Glomerular endothelial cell (primary cell): Measurements from ENCODE around the gene HS2ST1. TPM values are rescaled to one million over a fixed set of nuclear protein-coding genes. Genes with fewer than 3 reads are reported as not detected.
"Not testable (repeated sequence)": the region's sequence is repeated elsewhere in the genome, so short reads cannot be mapped to it uniquely, and the experiment has no call there.

Source experiments
- DNase-seq: peaks from one replicate; pipeline ENCODE4 v3.0.0-alpha.2; 2011; ENCODE audit warnings: low read depth, low spot score; ENCODE audit errors: extremely low read depth
- total RNA-seq: library from RNA; depleted of rRNA; stranded (reverse); fragments of >200 nt; gene quantifications from 2 replicates; pipeline ENCODE4 v1.2.3, GENCODE V29; 2015

Gene HS2ST1
- total RNA-seq, result 17.6 and 18.2 TPM in 2 replicates

DNA sequence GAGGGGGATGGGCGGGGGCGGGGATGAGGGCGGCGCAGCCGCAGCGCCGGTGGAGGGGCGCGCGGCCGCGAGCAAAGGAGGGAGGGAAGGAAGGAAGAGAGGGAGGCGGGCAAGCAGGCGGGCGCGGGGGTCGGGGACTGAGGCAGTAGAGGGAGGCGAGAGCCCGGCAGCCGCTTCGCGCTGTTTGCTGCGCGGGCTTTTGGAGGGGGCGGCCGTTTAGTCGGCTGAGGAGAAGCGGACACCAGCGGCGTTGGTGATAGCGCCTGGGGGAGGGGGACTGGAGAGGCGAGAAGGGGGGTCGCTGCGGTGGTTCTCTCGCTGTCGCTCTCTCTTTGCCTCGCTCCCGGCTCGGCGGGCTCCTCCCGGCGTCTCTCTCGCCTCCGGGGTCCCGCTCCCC, at the start of gene HS2ST1:
HS2ST1 (plus strand) TSS at position 35 of the 397 bp plus-strand sequence.
- no peak for DNase-seq

GRCh38 chr1:86865973-86866637, 48.3 kb upstream of the HS2ST1 start:
- no peak for DNase-seq

DNA sequence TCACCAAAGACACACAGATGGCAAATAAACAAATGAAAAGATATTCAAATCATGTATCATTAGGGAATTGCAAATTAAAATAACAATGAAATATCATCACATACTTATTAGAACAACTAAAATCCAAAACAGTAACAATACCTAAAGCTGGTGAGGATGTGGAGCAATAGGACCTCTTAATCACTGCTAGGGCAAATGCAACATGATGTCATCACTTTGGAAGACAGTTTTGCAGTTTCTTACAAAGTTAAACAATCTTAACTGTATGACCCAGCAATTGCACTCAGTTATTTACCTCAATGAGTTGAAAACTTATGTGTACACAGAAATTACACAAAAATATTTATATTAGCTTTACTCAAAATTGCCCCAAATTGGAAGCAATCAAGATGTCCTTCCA, 47.8 kb upstream of the HS2ST1 start:
- DNase-seq, result no peak

DNA sequence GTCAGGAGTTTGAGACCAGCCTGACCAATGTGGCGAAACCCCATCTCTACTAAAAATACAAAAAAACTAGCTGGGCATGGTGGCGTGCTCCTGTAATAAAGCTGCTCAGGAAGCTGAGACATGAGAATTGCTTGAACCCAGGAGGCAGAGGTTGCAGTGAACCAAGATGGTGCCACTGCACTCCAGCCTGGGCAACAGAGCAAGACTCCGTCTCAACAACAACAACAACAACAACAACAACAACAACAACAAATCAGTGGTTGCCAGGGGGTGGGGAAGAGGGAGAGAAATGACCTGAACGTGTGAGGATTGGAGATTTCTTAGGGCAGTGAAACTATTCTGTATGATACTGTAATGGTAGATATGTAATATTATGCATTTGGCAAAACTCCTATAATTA, 47.2 kb upstream of the HS2ST1 start:
- not testable (repeated sequence) for DNase-seq

DNA sequence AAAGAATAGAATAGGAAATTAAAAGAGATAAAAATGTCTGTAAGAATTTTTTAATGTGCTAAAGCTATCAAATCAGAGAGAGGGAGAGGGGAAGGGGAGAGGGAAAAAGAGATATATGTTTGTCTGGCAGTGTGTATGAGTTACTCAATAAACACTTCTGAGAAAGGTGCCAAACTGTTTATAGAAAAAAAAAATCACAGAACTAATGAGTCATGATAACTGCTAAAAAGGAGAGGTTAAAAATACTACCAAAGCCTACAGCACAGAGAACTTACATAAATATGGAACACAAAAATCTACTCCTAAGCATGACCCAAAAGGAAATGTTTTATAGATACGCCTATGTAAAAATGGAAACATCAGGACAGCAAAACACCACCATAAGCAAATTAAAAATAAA, 46.0 kb upstream of the HS2ST1 start:
- DNase-seq, result no peak

DNA sequence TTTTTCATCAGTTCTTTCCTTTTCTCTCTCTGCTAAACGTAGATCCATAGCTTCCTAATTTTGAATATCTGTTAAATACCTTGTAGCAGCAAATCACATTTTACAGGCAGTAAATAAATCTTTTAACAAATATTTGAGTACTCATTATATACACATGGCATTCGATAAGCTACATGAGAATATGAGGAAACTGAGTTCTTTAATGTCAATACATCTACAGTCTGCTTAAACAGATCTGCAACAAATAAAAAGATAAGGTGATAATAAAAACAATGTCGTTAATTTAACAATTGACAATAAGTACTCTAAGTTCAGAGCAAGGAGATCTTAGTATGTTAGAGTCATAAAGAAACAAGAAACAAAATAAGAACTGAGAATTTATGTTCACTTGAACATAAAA, 43.4 kb upstream of the HS2ST1 start:
- no peak for DNase-seq

GRCh38 chr1:86872086-86872485, 42.3 kb upstream of the HS2ST1 start:
- DNase-seq, result no peak

DNA sequence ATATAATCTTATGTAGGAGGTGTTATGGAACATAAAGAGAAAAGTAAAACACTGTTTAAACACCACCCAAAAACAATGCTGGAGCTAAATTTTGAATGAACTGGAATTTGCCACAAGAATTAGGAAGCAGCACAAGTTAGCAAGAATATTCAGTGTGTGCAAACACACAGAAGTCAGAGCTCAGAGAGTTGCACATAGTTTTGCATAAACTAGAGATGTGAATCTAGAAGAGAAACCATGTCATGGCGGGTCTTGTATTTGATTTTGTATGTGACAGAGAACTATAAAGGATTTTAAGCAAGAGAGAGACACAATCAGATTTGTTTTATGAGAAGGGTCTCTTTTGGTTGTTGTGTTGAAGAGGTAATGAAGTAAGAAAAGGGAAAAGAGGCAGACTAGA, 38.7 kb upstream of the HS2ST1 start:
- DNase-seq, result no peak

- no peak for DNase-seq
Observed at GRCh38 chr1:86887479-86888162, 26.8 kb upstream of the HS2ST1 start.

- no peak for DNase-seq
Observed at GRCh38 chr1:86888327-86888726, 26.1 kb upstream of the HS2ST1 start.

- not testable (repeated sequence) for DNase-seq
Observed at GRCh38 chr1:86899401-86899800, 15.0 kb upstream of the HS2ST1 start.

DNA sequence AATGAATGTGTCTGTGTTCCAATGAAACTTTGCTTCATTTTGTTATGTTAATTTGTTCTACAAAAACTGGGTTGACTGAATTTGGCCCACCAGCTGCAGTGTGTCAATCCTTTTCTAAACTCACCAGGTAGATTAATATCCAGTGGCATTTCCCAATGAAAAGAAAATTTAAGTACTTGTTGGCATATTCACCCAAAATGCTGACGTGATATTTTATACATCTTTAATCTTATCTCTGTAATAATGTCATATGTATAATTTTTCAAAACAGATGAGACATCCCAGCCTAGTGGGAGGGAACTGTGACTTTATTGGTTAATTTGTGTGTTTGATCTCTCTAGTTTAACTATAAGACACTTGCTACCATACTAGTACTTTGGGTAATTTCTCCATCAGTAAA, 8.6 kb upstream of the HS2ST1 start:
- DNase-seq, result no peak

DNA sequence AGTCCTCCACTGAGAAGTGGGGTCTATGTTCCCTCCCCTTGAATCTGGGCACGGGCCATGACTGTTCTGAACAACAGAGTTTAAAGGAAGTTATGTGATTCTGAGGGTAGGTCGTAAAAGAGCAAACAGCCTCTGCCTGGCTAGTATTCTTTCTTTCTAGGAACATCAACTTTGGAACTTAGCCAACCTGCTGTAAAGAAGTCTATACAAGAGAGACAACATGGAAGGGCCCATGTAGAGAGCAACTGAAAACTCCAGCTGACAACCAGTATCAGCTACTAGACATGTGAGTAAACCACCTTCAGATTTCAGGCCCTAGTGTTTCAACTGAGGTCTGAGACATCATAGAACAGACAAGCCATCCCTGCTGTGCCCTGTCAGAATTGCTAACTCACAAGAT, 8.0 kb upstream of the HS2ST1 start:
- DNase-seq, result no peak

- DNase-seq, result no peak
Observed at GRCh38 chr1:86912281-86912900, 2.0 kb upstream of the HS2ST1 start.

GRCh38 chr1:86913399-86913895, 988 bp upstream of the HS2ST1 start:
- DNase-seq, result no peak

DNA sequence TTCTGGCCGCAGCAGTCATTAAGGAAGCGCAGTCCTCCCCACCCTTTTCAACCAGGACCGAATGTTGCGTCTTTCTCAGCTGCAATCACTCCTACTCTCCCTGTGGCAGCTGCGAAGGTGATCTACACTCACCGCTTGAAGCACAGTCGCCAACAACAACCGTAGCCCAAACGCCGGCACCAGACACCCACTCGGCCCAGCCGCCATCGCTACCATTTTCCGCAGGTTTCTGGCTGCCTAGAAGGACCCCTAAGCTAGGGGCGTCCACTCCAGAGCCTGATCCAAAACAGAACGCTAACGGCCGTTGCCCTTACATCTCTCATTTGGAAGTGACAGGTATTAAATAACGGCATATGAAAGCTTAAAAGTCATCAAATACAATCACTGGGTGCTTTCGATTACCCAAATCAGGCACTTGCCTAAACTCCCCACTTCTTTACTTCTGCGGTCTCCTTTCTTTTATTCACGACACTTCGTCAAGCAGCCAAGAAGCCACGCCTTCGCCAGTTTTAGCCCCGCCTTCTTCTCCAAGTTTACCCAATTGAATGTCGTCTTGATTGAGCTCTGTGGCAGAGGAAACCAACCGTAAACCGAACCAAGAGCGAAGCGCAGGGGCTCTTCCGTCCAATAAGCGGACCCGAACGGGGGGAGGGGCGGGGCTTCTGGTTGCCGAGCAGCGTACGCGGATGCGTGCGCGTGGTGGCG, 387 bp upstream of the HS2ST1 start, which contains the start of gene SELENOF:
SELENOF (minus strand) TSS at position 231 of the 705 bp plus-strand sequence; CDS start at position 216, 15 bp downstream.
- DNase-seq, result peak; percentile 100

GRCh38 chr1:86914998-86915736, 732 bp downstream of the HS2ST1 start:
- no peak for DNase-seq

GRCh38 chr1:86915737-86916235, 1.4 kb downstream of the HS2ST1 start:
- no peak for DNase-seq

- no peak for DNase-seq
Observed at GRCh38 chr1:86916752-86917151, 2.3 kb downstream of the HS2ST1 start.

- DNase-seq, result no peak
Observed at GRCh38 chr1:86922445-86922844, 8.0 kb downstream of the HS2ST1 start.
